WERI-Rb-1 (cell line): Measurements from ENCODE around the gene P2RY8.
A peak's percentile ranks its signal among the peaks of the same experiment; 100 is the strongest.

ENCODE experiments used
- DNase-seq: peaks from one replicate; pipeline ENCODE4 v3.0.0-alpha.2; 2020
- H3K27ac ChIP-seq: fragments of 250-450 bp; sonication (Bioruptor Pico); 2 replicates; pipeline ENCODE4 v1.5.1; 2020; ENCODE audit warnings: mild to moderate bottlenecking, moderate library complexity
- H3K27me3 ChIP-seq: fragments of 250-450 bp; sonication (Bioruptor Pico); 2 replicates; pipeline ENCODE4 v1.5.1; 2021; ENCODE audit warnings: mild to moderate bottlenecking, low read depth, moderate library complexity; ENCODE audit not compliant: insufficient read depth, severe bottlenecking
- H3K36me3 ChIP-seq: fragments of 250-450 bp; sonication (Bioruptor Pico); 2 replicates; pipeline ENCODE4 v1.5.1; 2020; ENCODE audit warnings: mild to moderate bottlenecking, moderate library complexity
- H3K4me3 ChIP-seq: 2 replicates; pipeline ENCODE4 v1.5.1; 2011; ENCODE audit warnings: low read depth, mild to moderate bottlenecking, control low read depth, low read length
- H3K9me3 ChIP-seq: fragments of 250-450 bp; sonication (Bioruptor Pico); 2 replicates; pipeline ENCODE4 v1.5.1; 2021; ENCODE audit warnings: mild to moderate bottlenecking, moderate library complexity; ENCODE audit not compliant: severe bottlenecking
- TF ChIP-seq, protein P1 (sequence below): IDR thresholded peaks from 2 replicates; pipeline ENCODE4 v1.5.1; 2011; ENCODE audit warnings: low read depth, mild to moderate bottlenecking, control low read depth, inconsistent platforms, low read length

Gene P2RY8

DNA sequence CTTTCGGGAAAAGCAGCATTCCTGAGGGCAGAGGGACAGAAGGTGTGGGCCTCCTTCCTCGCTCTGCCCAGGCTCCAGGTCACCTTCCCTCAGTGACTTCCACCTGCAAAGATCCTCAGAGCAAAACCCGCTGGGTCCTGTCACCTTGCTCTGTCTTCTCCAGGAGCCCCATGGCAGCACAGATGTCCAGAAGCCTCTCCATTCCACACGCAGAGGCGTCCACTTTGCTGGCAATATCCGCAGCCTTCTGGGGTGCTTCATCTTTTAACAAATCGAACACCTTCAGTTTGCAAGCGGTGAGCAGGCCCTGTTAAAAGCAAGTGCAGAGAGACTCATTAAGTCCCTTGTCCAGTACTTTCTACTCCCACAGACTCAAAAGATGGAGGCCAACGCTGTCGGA lies 111.6 kb downstream of the P2RY8 start:
- peaks cover 53% of the 10 kb centered on the region for H3K36me3 ChIP-seq
- H3K9me3 ChIP-seq: peaks cover 8% of the 10 kb centered on the region
- no peaks in the 10 kb centered on the region for H3K27me3 ChIP-seq
- TF ChIP-seq, protein P1, sequence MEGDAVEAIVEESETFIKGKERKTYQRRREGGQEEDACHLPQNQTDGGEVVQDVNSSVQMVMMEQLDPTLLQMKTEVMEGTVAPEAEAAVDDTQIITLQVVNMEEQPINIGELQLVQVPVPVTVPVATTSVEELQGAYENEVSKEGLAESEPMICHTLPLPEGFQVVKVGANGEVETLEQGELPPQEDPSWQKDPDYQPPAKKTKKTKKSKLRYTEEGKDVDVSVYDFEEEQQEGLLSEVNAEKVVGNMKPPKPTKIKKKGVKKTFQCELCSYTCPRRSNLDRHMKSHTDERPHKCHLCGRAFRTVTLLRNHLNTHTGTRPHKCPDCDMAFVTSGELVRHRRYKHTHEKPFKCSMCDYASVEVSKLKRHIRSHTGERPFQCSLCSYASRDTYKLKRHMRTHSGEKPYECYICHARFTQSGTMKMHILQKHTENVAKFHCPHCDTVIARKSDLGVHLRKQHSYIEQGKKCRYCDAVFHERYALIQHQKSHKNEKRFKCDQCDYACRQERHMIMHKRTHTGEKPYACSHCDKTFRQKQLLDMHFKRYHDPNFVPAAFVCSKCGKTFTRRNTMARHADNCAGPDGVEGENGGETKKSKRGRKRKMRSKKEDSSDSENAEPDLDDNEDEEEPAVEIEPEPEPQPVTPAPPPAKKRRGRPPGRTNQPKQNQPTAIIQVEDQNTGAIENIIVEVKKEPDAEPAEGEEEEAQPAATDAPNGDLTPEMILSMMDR: no peak
- no peak overlapping the region for H3K4me3 ChIP-seq
- no peak overlapping the region for H3K27ac ChIP-seq
- DNase-seq: peak; percentile 3

- Histone ChIP-seq H3K36me3 (peaks cover 48% of the 10 kb centered on the region), H3K27me3 (no peaks in the 10 kb centered on the region), H3K4me3 (no peak overlapping the region), H3K9me3 (peaks cover 8% of the 10 kb centered on the region), H3K27ac (no peak overlapping the region)
- TF ChIP-seq, protein P1: no peak
- DNase-seq: no peak
These were observed 112.7 kb downstream of the P2RY8 start for GRCh38 chrX:1424147-1424851.

DNA sequence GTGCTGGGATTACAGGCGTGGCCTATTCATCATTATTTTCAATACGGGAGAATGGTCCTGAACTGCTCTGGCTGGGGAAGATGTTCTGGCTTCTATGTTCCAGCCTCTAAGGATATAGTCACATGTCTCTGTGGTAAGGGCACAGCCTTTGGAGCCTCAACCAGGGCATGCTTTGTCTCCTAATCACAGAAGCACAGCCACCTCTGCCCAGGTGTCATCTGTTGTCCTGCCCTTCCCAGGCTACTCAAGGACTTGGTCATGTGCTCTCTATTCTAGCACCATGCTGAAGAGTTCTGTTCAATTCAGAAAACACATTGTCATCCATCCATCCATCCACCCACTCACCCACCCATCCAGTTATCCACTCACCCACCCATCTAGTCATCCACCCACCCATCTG lies 113.8 kb downstream of the P2RY8 start:
- peaks cover 8% of the 10 kb centered on the region for H3K9me3 ChIP-seq
- peak; percentile 3 for DNase-seq
- H3K27me3 ChIP-seq: no peaks in the 10 kb centered on the region
- no peak overlapping the region for H3K4me3 ChIP-seq
- no peak overlapping the region for H3K27ac ChIP-seq
- peaks cover 56% of the 10 kb centered on the region for H3K36me3 ChIP-seq
- TF ChIP-seq, protein P1: no peak

DNA sequence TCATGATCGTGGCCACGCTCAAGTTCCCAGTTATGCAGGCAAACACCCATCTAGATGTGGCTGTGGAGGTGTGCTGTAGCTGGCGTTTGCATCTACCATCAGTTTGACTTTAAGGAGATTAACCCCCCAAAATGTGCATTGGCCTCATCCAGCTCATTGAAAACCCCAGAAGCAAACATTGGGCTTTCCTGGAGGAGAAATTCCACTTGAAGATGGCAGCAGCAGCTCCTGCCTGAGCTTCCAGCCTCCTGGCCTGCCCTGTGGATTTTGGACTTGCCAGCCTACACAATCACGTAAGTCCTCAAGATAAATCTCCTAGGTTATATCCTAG lies 114.9 kb downstream of the P2RY8 start:
- TF ChIP-seq, protein P1: no peak
- Histone ChIP-seq H3K27me3 (no peaks in the 10 kb centered on the region), H3K4me3 (no peak overlapping the region), H3K27ac (no peak overlapping the region), H3K36me3 (peaks cover 52% of the 10 kb centered on the region), H3K9me3 (peaks cover 8% of the 10 kb centered on the region)
- no peak for DNase-seq

GRCh38 chrX:1421433-1422134 lies 115.4 kb downstream of the P2RY8 start:
- no peak overlapping the region for H3K4me3 ChIP-seq
- H3K27me3 ChIP-seq: no peaks in the 10 kb centered on the region
- H3K27ac ChIP-seq: no peak overlapping the region
- peaks cover 8% of the 10 kb centered on the region for H3K9me3 ChIP-seq
- TF ChIP-seq, protein P1: no peak
- peak; percentile 10 for DNase-seq
- peaks cover 55% of the 10 kb centered on the region for H3K36me3 ChIP-seq
